Measurements from ENCODE around the gene HDGF. TPM values are rescaled to one million over a fixed set of nuclear protein-coding genes. Genes with fewer than 3 reads are reported as not detected.
A peak's percentile ranks its signal among the peaks of the same experiment; 100 is the strongest.

HDGF gene
- total and polyA plus RNA-seq, 4 experiments from 2014 or later, result 23.8 to 97.0 (median 71.3) TPM

GRCh38 chr1:156696755-156697154 is 54.7 kb downstream of the HDGF start:
- no peak overlapping the region for H3K4me3 Mint-ChIP-seq
- no peaks in the 10 kb centered on the region for H3K9me3 Mint-ChIP-seq
- POLR2A ChIA-PET (ENCODE audit: partially characterized antibody), result no interaction called here
- Histone ChIP-seq H3K27me3 (ENCODE audit: insufficient read depth, low read length) (peaks cover under 1% of the 10 kb centered on the region), H3K27ac (ENCODE audit: low read depth, low read length) (no peak overlapping the region), H3K4me3 (ENCODE audit: low read length in 2 of 2) (no peak overlapping the region), H3K4me1 (ENCODE audit: insufficient read depth, low read length) (peaks cover 14% of the 10 kb centered on the region), H3K9me3 (ENCODE audit: control insufficient read depth in 1 of 2, low read length in 2 of 2) (no peaks in the 10 kb centered on the region), H3K36me3 (ENCODE audit: insufficient read depth, low read length) (no peaks in the 10 kb centered on the region)
- H3K4me1 Mint-ChIP-seq, result peaks cover 3 to 9% (median 7%) of the 10 kb centered on the region in 4 donors
- peak overlapping the region in 1 of 7 donors; percentile 24 for H3K27ac Mint-ChIP-seq
- peaks cover 26 to 43% of the 10 kb centered on the region in 2 donors for H3K27me3 Mint-ChIP-seq
- no peak for DNase-seq
- no peaks in the 10 kb centered on the region for H3K36me3 Mint-ChIP-seq
- CTCF ChIA-PET (ENCODE audit: partially characterized antibody), result interaction anchor here (1.1 to 2.1 kb wide), 2 partner anchors 9 to 29 kb away, joined by 3 to 6 read pairs; partner anchors contain the start of gene CRABP2
- intact Hi-C loops (cut with micrococcal nuclease), result no loop called here

GRCh38 chr1:156694690-156694962 is 56.8 kb downstream of the HDGF start:
- Histone ChIP-seq H3K36me3 (ENCODE audit: insufficient read depth, low read length) (no peaks in the 10 kb centered on the region), H3K27me3 (ENCODE audit: insufficient read depth, low read length) (peaks cover 22% of the 10 kb centered on the region), H3K27ac (ENCODE audit: low read depth, low read length) (no peak overlapping the region), H3K4me1 (ENCODE audit: insufficient read depth, low read length) (peaks cover 15% of the 10 kb centered on the region), H3K9me3 (ENCODE audit: control insufficient read depth in 1 of 2, low read length in 2 of 2) (no peaks in the 10 kb centered on the region), H3K4me3 (ENCODE audit: low read length in 2 of 2) (no peak overlapping the region)
- no peaks in the 10 kb centered on the region for H3K9me3 Mint-ChIP-seq
- CTCF ChIA-PET (ENCODE audit: partially characterized antibody), result interaction anchor here (1.6 to 11.7 kb wide), 3 partner anchors 8 to 33 kb away, joined by 3 to 314 read pairs (median 187); partner anchors contain the start of genes CRABP2, ISG20L2 and METTL25B
- H3K27me3 Mint-ChIP-seq, result peaks cover 29 to 50% of the 10 kb centered on the region in 2 donors
- POLR2A ChIA-PET (ENCODE audit: partially characterized antibody), result no interaction called here
- no peak overlapping the region for H3K4me3 Mint-ChIP-seq
- H3K36me3 Mint-ChIP-seq, result no peaks in the 10 kb centered on the region
- DNase-seq, result no peak
- no peak overlapping the region for H3K27ac Mint-ChIP-seq
- H3K4me1 Mint-ChIP-seq, result peaks cover 3 to 12% (median 9%) of the 10 kb centered on the region in 4 donors
- intact Hi-C loops (cut with micrococcal nuclease), result no loop called here

- Histone ChIP-seq H3K36me3 (ENCODE audit: insufficient read depth, low read length) (no peaks in the 10 kb centered on the region), H3K27me3 (ENCODE audit: insufficient read depth, low read length) (peaks cover 27% of the 10 kb centered on the region), H3K27ac (ENCODE audit: low read depth, low read length) (no peak overlapping the region), H3K9me3 (ENCODE audit: control insufficient read depth in 1 of 2, low read length in 2 of 2) (no peaks in the 10 kb centered on the region), H3K4me3 (ENCODE audit: low read length in 2 of 2) (no peak overlapping the region), H3K4me1 (ENCODE audit: insufficient read depth, low read length) (peaks cover 21% of the 10 kb centered on the region)
- Mint-ChIP-seq H3K36me3 (no peaks in the 10 kb centered on the region), H3K27me3 (peaks cover 31 to 53% of the 10 kb centered on the region in 2 donors), H3K9me3 (no peaks in the 10 kb centered on the region), H3K4me3 (no peak overlapping the region), H3K4me1 (peaks cover 6 to 17% (median 13%) of the 10 kb centered on the region in 4 donors), H3K27ac (no peak overlapping the region)
- intact Hi-C loops (cut with micrococcal nuclease), result no loop called here
- CTCF ChIA-PET (ENCODE audit: partially characterized antibody), result interaction anchor here (1.6 to 11.7 kb wide), 3 partner anchors 9 to 34 kb away, joined by 3 to 314 read pairs (median 187); partner anchors contain the start of genes CRABP2, ISG20L2 and METTL25B
- POLR2A ChIA-PET (ENCODE audit: partially characterized antibody), result no interaction called here
- DNase-seq, result no peak
Measured at GRCh38 chr1:156693848-156694689, 57.4 kb downstream of the HDGF start.

- no peaks in the 10 kb centered on the region for H3K9me3 Mint-ChIP-seq
- no peak overlapping the region for H3K27ac ChIP-seq (ENCODE audit: low read depth, low read length)
- peak overlapping the region in 2 of 8 donors; percentile 4 to 32 for H3K4me3 Mint-ChIP-seq
- POLR2A ChIA-PET (ENCODE audit: partially characterized antibody), result no interaction called here
- H3K4me1 Mint-ChIP-seq, result peaks cover 6 to 19% (median 13%) of the 10 kb centered on the region in 4 donors
- CTCF ChIA-PET (ENCODE audit: partially characterized antibody), result interaction anchor here (1.6 to 11.7 kb wide), 4 partner anchors 10 to 35 kb away, joined by 3 to 314 read pairs (median 166); partner anchors contain the start of genes CRABP2, ISG20L2 and METTL25B
- peaks cover 21% of the 10 kb centered on the region for H3K4me1 ChIP-seq (ENCODE audit: insufficient read depth, low read length)
- no peaks in the 10 kb centered on the region for H3K9me3 ChIP-seq (ENCODE audit: control insufficient read depth in 1 of 2, low read length in 2 of 2)
- no peak overlapping the region for H3K27ac Mint-ChIP-seq
- H3K27me3 ChIP-seq (ENCODE audit: insufficient read depth, low read length), result peaks cover 29% of the 10 kb centered on the region
- intact Hi-C loops (cut with micrococcal nuclease), result no loop called here
- peak in 4 of 5 donors; percentile 11 to 49 (median 17) for DNase-seq
- no peak overlapping the region for H3K4me3 ChIP-seq (ENCODE audit: low read length in 2 of 2)
- H3K36me3 ChIP-seq (ENCODE audit: insufficient read depth, low read length), result no peaks in the 10 kb centered on the region
- H3K27me3 Mint-ChIP-seq, result peaks cover 32 to 53% of the 10 kb centered on the region in 2 donors
- no peaks in the 10 kb centered on the region for H3K36me3 Mint-ChIP-seq
Measured at GRCh38 chr1:156692925-156693847, 58.3 kb downstream of the HDGF start.

GRCh38 chr1:156692441-156692924 is 59.0 kb downstream of the HDGF start:
- POLR2A ChIA-PET (ENCODE audit: partially characterized antibody), result no interaction called here
- Mint-ChIP-seq H3K27me3 (peaks cover 32 to 50% of the 10 kb centered on the region in 2 donors), H3K9me3 (no peaks in the 10 kb centered on the region), H3K4me3 (no peak overlapping the region), H3K36me3 (no peaks in the 10 kb centered on the region), H3K27ac (peak overlapping the region in 1 of 7 donors; percentile 28), H3K4me1 (peaks cover 6 to 19% (median 13%) of the 10 kb centered on the region in 4 donors)
- H3K9me3 ChIP-seq (ENCODE audit: control insufficient read depth in 1 of 2, low read length in 2 of 2), result no peaks in the 10 kb centered on the region
- no peaks in the 10 kb centered on the region for H3K36me3 ChIP-seq (ENCODE audit: insufficient read depth, low read length)
- peaks cover 21% of the 10 kb centered on the region for H3K4me1 ChIP-seq (ENCODE audit: insufficient read depth, low read length)
- CTCF ChIA-PET (ENCODE audit: partially characterized antibody), result interaction anchor here (1.1 to 11.7 kb wide), 5 partner anchors 10 to 35 kb away, joined by 3 to 314 read pairs (median 146); partner anchors contain the start of genes CRABP2, ISG20L2, METTL25B and NES
- H3K4me3 ChIP-seq (ENCODE audit: low read length in 2 of 2), result no peak overlapping the region
- H3K27ac ChIP-seq (ENCODE audit: low read depth, low read length), result no peak overlapping the region
- intact Hi-C loops (cut with micrococcal nuclease), result no loop called here
- peaks cover 29% of the 10 kb centered on the region for H3K27me3 ChIP-seq (ENCODE audit: insufficient read depth, low read length)
- DNase-seq, result no peak

Data from CD4-positive, alpha-beta memory T cell (primary cell).